SIG-M5 (cell line): Measurements from ENCODE around the gene BDH1.
"Not testable (repeated sequence)": the region's sequence is repeated elsewhere in the genome, so short reads cannot be mapped to it uniquely, and the experiment has no call there.

Experiments used
- DNase-seq: peaks from one replicate; lab custom pipeline; 2025; lab: John Stamatoyannopoulos, UW

BDH1 gene, protein sequence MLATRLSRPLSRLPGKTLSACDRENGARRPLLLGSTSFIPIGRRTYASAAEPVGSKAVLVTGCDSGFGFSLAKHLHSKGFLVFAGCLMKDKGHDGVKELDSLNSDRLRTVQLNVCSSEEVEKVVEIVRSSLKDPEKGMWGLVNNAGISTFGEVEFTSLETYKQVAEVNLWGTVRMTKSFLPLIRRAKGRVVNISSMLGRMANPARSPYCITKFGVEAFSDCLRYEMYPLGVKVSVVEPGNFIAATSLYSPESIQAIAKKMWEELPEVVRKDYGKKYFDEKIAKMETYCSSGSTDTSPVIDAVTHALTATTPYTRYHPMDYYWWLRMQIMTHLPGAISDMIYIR

GRCh38 chr3:197555281-197556261, at the start of gene BDH1:
BDH1 (minus strand) TSS chr3:197555968; CDS start chr3:197546443, 9,525 bp downstream.
- DNase-seq: no peak

DNA sequence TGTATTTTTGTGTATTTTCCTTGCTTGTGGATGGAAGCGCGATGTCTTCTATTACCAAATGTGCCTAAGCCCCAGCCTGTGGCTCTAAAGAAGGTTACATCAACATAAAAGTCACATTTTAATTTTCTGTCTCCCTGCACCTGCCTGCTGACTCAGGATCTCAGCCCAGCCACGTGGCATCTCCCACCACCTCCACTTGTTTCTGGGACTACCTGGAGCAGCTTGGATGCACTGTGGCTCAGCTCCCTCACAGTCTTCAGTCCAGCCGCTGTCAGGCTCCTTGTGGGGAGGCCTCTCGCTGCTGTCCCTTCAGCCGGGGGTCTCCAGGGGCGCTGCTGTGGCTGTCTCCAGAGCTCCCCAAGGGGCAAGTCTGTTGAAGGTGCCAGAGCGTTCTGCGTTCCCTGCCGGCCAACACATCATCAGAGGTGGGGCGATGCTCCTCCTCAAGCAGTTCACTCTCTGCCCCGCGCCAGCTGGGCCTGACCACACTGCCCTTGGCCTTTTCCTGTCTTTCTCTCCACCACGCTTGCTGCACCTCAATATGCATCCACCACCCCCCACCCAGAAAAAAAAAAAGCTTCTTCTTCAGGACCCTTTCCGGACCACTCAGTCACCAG, 47.7 kb upstream of the BDH1 start:
- DNase-seq: no peak

DNA sequence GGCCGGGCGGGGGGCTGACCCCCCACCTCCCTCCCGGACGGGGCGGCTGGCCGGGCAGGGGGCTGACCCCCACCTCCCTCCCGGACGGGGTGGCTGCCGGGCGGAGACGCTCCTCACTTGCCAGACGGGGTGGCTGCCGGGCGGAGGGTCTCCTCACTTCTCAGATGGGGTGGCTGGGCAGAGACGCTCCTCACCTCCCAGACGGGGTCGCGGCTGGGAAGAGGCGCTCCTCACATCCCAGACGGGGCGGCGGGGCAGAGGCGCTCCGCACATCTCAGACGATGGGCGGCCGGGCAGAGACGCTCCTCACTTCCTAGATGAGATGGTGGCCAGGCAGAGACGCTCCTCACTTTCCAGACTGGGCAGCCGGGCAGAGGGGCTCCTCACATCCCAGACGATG, 46.6 kb upstream of the BDH1 start:
- DNase-seq: not testable (repeated sequence)

- DNase-seq: not testable (repeated sequence)
Measured at GRCh38 chr3:197601566-197601840, 45.7 kb upstream of the BDH1 start.

- no peak for DNase-seq
Measured at GRCh38 chr3:197600796-197601565, 45.2 kb upstream of the BDH1 start.

DNA sequence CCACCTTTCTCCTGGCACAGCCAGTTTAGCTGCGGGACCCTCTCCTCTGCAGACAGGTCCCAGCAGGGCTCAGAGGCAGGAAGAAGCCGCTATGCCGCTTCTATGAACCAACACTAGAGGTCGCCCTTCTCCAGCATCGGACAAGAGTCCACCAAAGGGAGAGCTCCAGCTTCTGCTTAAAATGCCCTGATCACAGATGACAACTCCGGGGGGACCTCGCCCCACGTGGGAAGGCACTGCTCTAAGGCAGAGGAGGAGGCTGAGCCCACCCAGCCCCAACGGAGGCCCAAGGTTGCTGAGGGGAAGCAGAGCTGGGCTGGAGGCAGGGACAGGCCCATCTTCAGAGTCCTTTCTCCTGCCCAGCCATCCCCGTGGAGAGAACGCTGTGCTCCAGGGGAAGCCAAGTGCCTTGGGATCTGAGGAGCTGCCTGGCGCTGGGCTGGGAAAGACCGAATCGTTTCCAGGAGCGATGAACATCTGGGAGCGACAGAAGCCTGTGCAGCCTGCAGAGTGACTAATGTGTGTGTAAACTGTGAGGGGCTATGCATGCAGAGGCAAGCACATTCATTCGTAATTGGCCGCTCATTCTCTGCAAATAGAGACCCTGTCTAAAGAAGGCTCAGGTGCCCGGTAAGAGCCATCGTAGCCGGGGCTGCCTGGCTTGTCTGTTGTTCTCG, 43.5 kb upstream of the BDH1 start:
- DNase-seq: no peak

GRCh38 chr3:197598404-197598980, 42.7 kb upstream of the BDH1 start:
- DNase-seq: no peak

GRCh38 chr3:197597335-197597734, 41.6 kb upstream of the BDH1 start:
- DNase-seq: no peak

DNA sequence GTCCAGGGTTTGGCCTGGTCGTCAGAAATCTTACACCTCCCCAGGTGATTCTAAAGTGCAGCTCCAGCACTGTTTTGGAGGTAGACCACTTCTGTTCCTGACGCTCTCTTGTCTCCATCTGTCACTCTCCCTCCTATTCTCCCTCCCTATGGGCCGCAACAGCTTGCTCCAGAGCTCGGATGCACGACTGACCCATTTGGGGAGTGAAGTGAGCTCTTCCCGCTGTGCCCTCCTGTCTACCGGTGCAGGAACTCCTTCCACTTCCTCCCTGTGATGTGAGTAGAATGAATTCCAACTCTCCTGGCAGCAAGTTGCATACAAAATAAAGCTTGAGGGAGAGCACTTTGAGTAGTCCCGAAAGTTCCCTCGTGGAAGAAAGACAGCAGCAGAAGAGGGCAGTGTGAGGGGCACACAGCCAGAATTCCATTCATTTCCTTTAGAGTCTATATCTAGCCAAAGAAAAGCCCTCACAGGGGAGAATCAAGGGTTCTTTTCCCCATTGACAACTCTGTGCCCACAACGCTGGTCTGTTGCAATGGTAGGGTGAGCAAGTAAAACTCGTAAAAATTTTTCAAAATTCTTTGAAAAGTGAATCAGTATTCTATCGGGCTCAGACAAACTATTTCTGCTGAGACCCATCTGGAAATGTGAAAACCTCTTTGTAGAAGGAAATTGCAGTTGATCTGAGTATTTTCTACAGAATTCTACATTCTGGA, 39.9 kb upstream of the BDH1 start:
- DNase-seq: no peak

DNA sequence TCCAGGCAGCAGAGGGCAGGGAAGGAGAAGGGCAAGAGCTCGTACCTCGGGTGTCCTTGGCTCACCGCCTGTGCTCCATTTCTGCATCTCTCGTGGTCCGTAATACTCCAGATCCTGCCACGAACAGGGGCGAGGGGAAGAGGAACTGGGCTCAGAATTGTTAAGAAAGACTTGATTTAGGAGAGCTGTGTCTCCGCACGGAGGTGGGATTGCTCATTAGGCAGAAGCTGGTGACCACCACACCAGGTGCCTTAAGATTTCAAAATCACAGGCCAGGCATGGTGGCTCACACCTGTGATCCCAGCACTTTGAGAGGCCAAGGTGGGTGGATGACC, 37.2 kb upstream of the BDH1 start:
- DNase-seq: no peak

DNA sequence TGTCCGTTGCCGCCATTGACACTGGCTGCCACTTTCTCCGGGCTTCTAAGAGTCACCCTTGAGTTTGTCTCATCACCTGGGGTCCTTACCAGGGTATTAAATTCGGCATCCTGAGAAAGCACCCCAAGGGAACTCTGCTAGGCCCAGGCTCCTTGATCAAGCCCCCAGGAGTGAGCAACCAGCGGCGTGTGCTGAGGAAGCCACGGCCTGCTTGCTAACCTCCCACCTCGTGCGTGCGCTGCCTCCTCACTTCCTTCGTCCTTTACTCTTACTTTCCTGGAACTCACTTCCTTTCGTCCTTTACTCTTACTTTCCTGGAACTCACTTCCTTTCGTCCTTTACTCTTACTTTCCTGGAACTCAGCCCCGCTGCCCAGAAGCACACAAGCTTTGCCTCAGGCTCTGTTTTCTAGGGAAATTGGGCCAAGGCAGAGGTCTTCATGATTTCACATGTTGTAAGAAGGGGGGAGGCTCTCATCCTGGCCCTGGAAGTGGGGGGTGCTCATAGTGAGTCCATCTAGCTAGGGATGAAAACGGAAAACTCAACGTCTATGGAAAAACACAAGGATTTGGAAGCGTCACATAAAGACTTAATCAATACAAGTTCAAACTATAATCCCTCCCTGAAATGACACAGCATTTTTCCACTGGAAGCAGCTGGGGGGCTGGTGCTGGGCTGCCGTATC, 36.7 kb upstream of the BDH1 start:
- DNase-seq: no peak

DNA sequence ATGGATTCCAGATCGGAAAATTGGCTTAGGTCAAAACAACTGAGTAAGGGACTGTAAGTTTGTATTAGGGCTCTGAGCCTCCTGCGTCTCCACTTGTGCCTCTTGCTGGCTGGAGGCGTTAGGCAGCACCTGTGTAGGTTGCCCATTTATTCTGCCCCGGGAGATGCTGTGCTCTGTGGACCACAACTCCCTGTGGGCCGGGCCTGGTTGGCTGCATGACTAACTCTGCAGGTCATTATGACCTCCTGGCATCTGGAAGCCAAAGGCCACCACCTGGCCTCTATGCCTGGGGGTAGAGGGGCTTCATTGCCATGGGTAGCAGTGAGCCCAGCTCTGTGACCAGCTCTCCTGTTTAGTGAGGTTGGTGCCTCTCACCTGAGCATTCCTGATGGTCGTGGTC, 36.0 kb upstream of the BDH1 start:
- no peak for DNase-seq

GRCh38 chr3:197590313-197590962, 34.7 kb upstream of the BDH1 start:
- no peak for DNase-seq

DNA sequence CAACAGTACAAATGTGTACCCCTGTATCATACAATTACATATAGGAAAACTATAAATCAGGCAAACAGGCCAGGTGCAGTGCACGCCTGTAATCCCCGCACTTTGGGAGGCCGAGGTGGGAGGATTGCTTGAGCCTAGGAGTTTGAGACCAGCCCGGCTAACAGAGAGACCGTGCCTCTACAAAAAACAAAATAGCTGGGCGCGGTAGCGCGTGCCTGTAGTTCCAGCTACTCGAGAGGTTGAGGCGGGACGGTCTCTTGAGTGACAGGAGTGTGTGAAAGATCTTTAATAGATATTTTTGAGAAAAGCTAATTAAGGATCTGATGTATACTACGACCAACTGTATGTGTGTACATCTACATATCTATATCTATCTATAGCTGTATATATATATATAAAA, 33.8 kb upstream of the BDH1 start:
- DNase-seq: no peak

DNA sequence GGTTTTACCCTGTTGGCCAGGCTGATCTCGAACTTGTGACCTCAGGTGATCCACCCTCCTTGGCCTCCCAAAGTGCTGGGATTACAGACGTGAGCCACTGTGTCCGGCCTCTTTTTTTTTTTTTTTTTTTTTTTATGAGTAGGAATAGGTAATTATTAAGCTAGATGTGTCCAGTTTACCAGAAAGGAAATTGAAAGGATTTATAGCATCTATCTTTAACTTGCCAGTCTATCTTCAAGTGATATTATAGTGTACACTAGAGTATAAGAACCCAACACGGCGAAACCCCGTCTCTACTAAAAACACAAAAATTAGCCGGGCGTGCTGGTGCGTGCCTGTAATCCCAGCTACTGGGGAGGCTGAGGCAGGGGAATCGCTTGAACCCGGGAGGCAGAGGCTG, 31.0 kb upstream of the BDH1 start:
- not testable (repeated sequence) for DNase-seq

DNA sequence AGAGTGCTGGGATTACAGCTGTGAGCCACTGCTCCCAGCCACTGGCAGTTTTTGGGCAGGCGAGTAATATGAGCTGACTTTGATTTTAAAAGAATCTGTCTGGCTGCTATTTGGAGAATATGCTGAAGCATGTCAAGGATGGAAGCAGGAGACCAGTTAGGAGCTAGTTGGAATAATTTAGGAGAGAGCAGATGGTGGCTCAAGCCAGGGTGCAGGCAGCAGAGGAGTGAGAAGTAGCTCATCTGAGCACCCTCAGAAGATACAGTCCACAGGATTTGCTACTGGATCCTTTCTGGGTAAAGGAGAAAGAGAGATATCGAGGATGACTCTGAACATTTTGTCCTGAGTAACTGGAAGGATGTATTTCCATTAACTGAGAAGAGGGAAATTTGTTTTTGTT, 30.4 kb upstream of the BDH1 start:
- DNase-seq: no peak

- DNase-seq: no peak
Measured at GRCh38 chr3:197584733-197585132, 29.0 kb upstream of the BDH1 start.

DNA sequence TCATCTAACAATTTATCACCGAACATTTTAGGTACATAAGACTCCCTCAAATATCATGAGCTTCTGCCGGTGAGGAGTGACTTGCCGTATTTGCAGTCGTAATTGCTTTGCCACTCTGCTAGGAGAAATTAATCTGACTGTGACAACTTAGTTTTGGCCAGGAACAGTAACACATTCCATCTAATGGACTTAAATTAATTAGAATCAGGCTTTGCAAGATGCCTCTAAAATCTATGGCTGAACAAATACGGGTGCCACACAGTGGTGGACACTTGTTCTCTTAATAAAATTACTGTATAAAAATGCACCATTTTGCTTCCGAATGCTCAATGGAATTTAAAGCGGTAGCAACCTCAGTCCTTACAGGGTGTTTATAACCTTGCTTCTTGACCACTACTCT, 27.6 kb upstream of the BDH1 start:
- no peak for DNase-seq

DNA sequence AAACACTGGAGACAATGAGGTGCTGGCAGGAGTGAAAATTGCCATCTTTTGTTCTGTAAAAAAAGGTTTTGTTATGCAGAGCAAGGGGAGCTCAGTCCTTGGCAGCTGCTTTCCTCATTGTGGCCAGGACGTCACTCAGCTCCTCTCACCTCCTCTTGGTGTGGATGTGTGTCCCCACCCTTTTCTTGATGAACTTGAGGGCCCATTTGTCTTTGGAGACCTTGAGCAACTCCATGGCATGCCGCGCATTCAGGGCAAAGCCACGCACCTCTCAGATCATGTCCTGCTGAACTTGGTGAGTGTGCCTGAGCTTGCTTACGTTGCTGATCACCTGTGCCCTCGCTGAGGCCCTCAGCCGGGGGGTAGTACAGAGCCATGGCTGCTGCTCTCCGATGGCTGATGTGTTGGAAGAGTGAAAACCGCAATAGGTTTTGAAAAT, 24.5 kb upstream of the BDH1 start:
- no peak for DNase-seq
